Heart left ventricle (tissue), 16 donors: ENCODE results near the gene LHB. TPM values are rescaled to one million over a fixed set of nuclear protein-coding genes. Genes with fewer than 3 reads are reported as not detected.
A peak's percentile ranks its signal among the peaks of the same experiment; 100 is the strongest.

Experiments used
- ATAC-seq, 4 donors: fragments of 200-7000 bp; cut with Tn5 transposase; one replicate each; pipeline ENCODE4 v1.9.1; 2020 to 2022; ENCODE audit warnings: moderate library complexity in 4 of 4, mild to moderate bottlenecking in 3 of 4, moderate number of reproducible peaks in 1 of 4
- DNase-seq, 5 donors: peaks; one replicate each; pipeline ENCODE4 v3.0.0-alpha.2; 2020
- H3K27ac ChIP-seq, 12 donors: fragments of 200-600 bp; sonication (generic) in 4 of 12; one replicate each; pipeline versions ENCODE4 v1.5.0 to v1.8.0; 2016 to 2022; ENCODE audit warnings: mild to moderate bottlenecking in 2 of 12
- H3K27me3 ChIP-seq, 9 donors: fragments of 200-600 bp; sonication (generic) in 2 of 9; one replicate each; pipeline versions ENCODE4 v1.5.1 to v1.8.0; 2016 to 2022; ENCODE audit warnings: mild to moderate bottlenecking in 3 of 9
- H3K36me3 ChIP-seq, 9 donors: fragments of 200-600 bp; sonication (generic) in 2 of 9; one replicate each; pipeline versions ENCODE4 v1.5.0 to v1.8.0; 2018 to 2022; ENCODE audit warnings: mild to moderate bottlenecking in 2 of 9
- H3K4me1 ChIP-seq, 12 donors: fragments of 200-600 bp; sonication (generic) in 4 of 12; one replicate each; pipeline versions ENCODE4 v1.5.0 to v1.8.0; 2016 to 2022; ENCODE audit warnings: mild to moderate bottlenecking in 3 of 12
- H3K4me3 ChIP-seq, 12 donors: fragments of 200-600 bp; sonication (generic) in 4 of 12; one replicate each; pipeline versions ENCODE4 v1.5.0 to v1.8.0; 2017 to 2022; ENCODE audit warnings: mild to moderate bottlenecking in 9 of 12, moderate library complexity in 4 of 12
- H3K9me3 ChIP-seq, 12 donors: fragments of 200-600 bp; sonication (generic) in 4 of 12; one replicate each; pipeline versions ENCODE4 v1.5.0 to v1.8.0; 2016 to 2022; ENCODE audit warnings: mild to moderate bottlenecking in 1 of 12
- CTCF ChIP-seq, 12 donors: fragments of 200-600 bp; sonication (generic) in 4 of 12; IDR thresholded peaks; one replicate each; pipeline versions ENCODE4 v1.5.0 to v1.8.0; 2018 to 2022; ENCODE audit warnings: antibody characterized with exemption in 12 of 12, mild to moderate bottlenecking in 5 of 12
- POLR2A ChIP-seq, 2 donors: fragments of 450-650 bp; IDR thresholded peaks; one replicate each; pipeline ENCODE4 v1.6.1; 2017; ENCODE audit warnings: antibody characterized with exemption in 2 of 2, mild to moderate bottlenecking in 2 of 2, moderate library complexity in 2 of 2
- WGBS, 4 donors: extraction: QIAGEN DNeasy Blood & Tissue Kit in 2 of 4; methylation state at CpG; one replicate each; pipeline versions ENCODE4 v1.1.5 to v1.1.7; 2013 to 2018; 5-methylcytosine and 5-hydroxymethylcytosine counted together
- intact Hi-C, 10 donors: fragments of 100-400 bp; cut with DNase I; formaldehyde crosslinking; loops; one replicate each; pipeline versions ENCODE4 v1.11.1 to v1.14.2; 2022
- polyA plus RNA-seq, 2 donors: library from polyadenylated mRNA; stranded (reverse); fragments of 200-250 nt; gene quantifications; one replicate each; pipeline ENCODE4 v1.2.3, GENCODE V29; 2013
- total RNA-seq, 9 donors: library from RNA; depleted of rRNA in 2 of 9; stranded (reverse); fragments of >200 nt in 2 of 9; fragmentation: NEBNext Ultra II Directional in 3 of 9; extraction: Animal tissue kit (Norgen Biotek cat#: 25700) in 3 of 9; gene quantifications; one replicate each; pipeline versions ENCODE4 v1.1.0 to v1.2.4, GENCODE V29; 2016 to 2023
- donor health status: ischemic (EF 13 %, LVEDD 7.1; RV severe dilation, severe dysfunction).
- donor health status: healthy with polysubstance abuse.
- donor health status: DM: no; HTN: yes; CAD: no.
- donor health status: DM: no; HTN: no; CAD: no.
- donor health status: ischemic (EF 25% LVEDD 6.9; RV normal size, moderate dysfunction).
- donor health status: ischemic (EF 25% LVEDD 5.7; RV mildly dilated, moderate dysfunction).
- donor health status: healthy.
- donor health status: DM: yes; HTN: yes; CAD: no.
- donor health status: ischemic (EF 35%, LVEDD 5.7; RV mildly dilated, moderate dysfunction).
- donor health status: nonischemic (EF 11% LVEDD 7.7; RV severe dilation, severe dysfunction).
- donor health status: DM: yes; HTN: yes; CAD: no.
- donor health status: PGD.
- donor health status: ischemic (EF 29% LVEDD 5.4; RV normal size, mild dysfunction).
- donor health status: nonischemic (EF 23%, LVEDD 6.1; RV moderate dilation, normal function).

LHB gene
- total and polyA plus RNA-seq, 11 donors: not detected

GRCh38 chr19:48990400-48990799 is 26.5 kb downstream of the LHB start:
- no peak for DNase-seq
- no peak for ATAC-seq
- TF ChIP-seq CTCF (IDR thresholded peaks at IDR 0.05) (no peak), POLR2A (IDR thresholded peaks at IDR 0.05) (no peak)
- peaks cover 6 to 48% (median 35%) of the 10 kb centered on the region in 12 donors for H3K4me1 ChIP-seq
- peak overlapping the region in 8 of 12 donors; percentile 6 to 99 (median 86) for H3K4me3 ChIP-seq
- H3K27ac ChIP-seq: peak overlapping the region in 11 of 12 donors; percentile 90 to 99 (median 96)
- H3K36me3 ChIP-seq: peaks cover 0 to 43% (median 34%) of the 10 kb centered on the region in 9 donors
- intact Hi-C loops: loop anchor here in 4 of 10 donors (5.0 to 10.0 kb wide), 4 partner anchors 157 to 224 kb away; no protein-coding TSS in a partner anchor
- no peaks in the 10 kb centered on the region for H3K9me3 ChIP-seq
- no peaks in the 10 kb centered on the region for H3K27me3 ChIP-seq
- 27 to 35% (median 33%) methylated on average over 4 of the region's 4 CpGs for WGBS, 4 donors

GRCh38 chr19:48989701-48990291 is 27.1 kb downstream of the LHB start:
- peak in 2 of 4 donors; percentile 6 for ATAC-seq
- peak in 1 of 2 donors; percentile 22 for TF ChIP-seq POLR2A (IDR thresholded peaks at IDR 0.05)
- no peak for TF ChIP-seq CTCF (IDR thresholded peaks at IDR 0.05)
- H3K27me3 ChIP-seq: no peaks in the 10 kb centered on the region
- H3K36me3 ChIP-seq: peaks cover 0 to 49% (median 40%) of the 10 kb centered on the region in 9 donors
- no peaks in the 10 kb centered on the region for H3K9me3 ChIP-seq
- H3K27ac ChIP-seq: peak overlapping the region in 11 of 12 donors; percentile 90 to 99 (median 96)
- 36 to 48% (median 45%) methylated on average over 17 of the region's 17 CpGs for WGBS, 4 donors
- peak; percentile 63 to 78 (median 72) for DNase-seq
- H3K4me3 ChIP-seq: peak overlapping the region in 6 of 12 donors; percentile 12 to 99 (median 79)
- H3K4me1 ChIP-seq: peaks cover 6 to 48% (median 32%) of the 10 kb centered on the region in 12 donors
- intact Hi-C loops: loop anchor here in 4 of 10 donors (5.0 to 10.0 kb wide), 4 partner anchors 158 to 225 kb away; no protein-coding TSS in a partner anchor

- no peak for ATAC-seq
- Histone ChIP-seq H3K27ac (peak overlapping the region in 4 of 12 donors; percentile 7 to 99 (median 95)), H3K4me3 (no peak overlapping the region), H3K36me3 (peaks cover 0 to 58% (median 49%) of the 10 kb centered on the region in 9 donors), H3K27me3 (no peaks in the 10 kb centered on the region), H3K4me1 (peaks cover 0 to 41% (median 24%) of the 10 kb centered on the region in 12 donors), H3K9me3 (no peaks in the 10 kb centered on the region)
- DNase-seq: no peak
- WGBS, 4 donors: 89 to 94% (median 92%) methylated on average over 9 of the region's 9 CpGs
- intact Hi-C loops: no loop called here
- TF ChIP-seq POLR2A (IDR thresholded peaks at IDR 0.05): no peak
- TF ChIP-seq CTCF (IDR thresholded peaks at IDR 0.05): no peak
Measured at GRCh38 chr19:48988860-48989259, 28.0 kb downstream of the LHB start.

DNA sequence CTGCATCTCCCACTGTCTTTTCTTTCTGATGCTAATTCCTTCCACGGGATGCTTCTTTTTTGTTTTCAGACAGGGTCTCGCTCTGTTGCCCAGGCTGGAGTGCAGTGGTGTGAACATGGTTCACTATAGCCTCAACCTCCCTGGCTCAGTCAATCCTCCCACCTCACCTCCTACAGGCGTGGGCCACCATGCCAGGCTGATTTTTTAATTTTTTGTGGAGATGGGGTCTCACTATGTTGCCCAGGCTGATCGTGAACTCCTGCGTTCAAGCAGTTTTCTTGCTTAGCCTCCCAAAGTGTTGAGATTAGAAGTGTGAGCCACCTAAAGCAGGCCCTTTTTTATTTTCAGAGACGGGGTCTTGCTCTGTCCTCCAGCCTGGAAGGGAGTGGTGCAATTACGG is 28.6 kb downstream of the LHB start:
- intact Hi-C loops: no loop called here
- DNase-seq (no peak), ATAC-seq (no peak)
- Histone ChIP-seq H3K4me3 (no peak overlapping the region), H3K36me3 (peaks cover 0 to 64% (median 55%) of the 10 kb centered on the region in 9 donors), H3K4me1 (peaks cover 0 to 41% (median 24%) of the 10 kb centered on the region in 12 donors), H3K27ac (no peak overlapping the region), H3K9me3 (no peaks in the 10 kb centered on the region), H3K27me3 (no peaks in the 10 kb centered on the region)
- TF ChIP-seq CTCF (IDR thresholded peaks at IDR 0.05) (no peak), POLR2A (IDR thresholded peaks at IDR 0.05) (no peak)
- WGBS, 4 donors: 89 to 96% (median 94%) methylated on average over 7 of the region's 7 CpGs
